ENCODE results near the gene CHST8.
"Not testable (repeated sequence)": the region's sequence is repeated elsewhere in the genome, so short reads cannot be mapped to it uniquely, and the experiment has no call there.

The CHST8 gene

GRCh38 chr19:33688171-33688992, 66.6 kb downstream of the CHST8 start:
- DNase-seq (ENCODE audit: low read depth in 2 of 3, low spot score in 2 of 3), result no peak

GRCh38 chr19:33689138-33689746, 67.5 kb downstream of the CHST8 start:
- DNase-seq (ENCODE audit: low read depth in 2 of 3, low spot score in 2 of 3), result no peak

GRCh38 chr19:33689868-33690267, 68.1 kb downstream of the CHST8 start:
- no peak for DNase-seq (ENCODE audit: low read depth in 2 of 3, low spot score in 2 of 3)

GRCh38 chr19:33690378-33691029, 68.8 kb downstream of the CHST8 start:
- no peak for DNase-seq (ENCODE audit: low read depth in 2 of 3, low spot score in 2 of 3)

- DNase-seq (ENCODE audit: low read depth in 2 of 3, low spot score in 2 of 3), result no peak
These were observed 69.3 kb downstream of the CHST8 start for GRCh38 chr19:33691030-33691427.

- no peak for DNase-seq (ENCODE audit: low read depth in 2 of 3, low spot score in 2 of 3)
These were observed 70.0 kb downstream of the CHST8 start for GRCh38 chr19:33691736-33692135.

GRCh38 chr19:33693678-33694077, 71.9 kb downstream of the CHST8 start:
- no peak for DNase-seq (ENCODE audit: low read depth in 2 of 3, low spot score in 2 of 3)

- not testable (repeated sequence) for DNase-seq (ENCODE audit: low read depth in 2 of 3, low spot score in 2 of 3)
These were observed 73.8 kb downstream of the CHST8 start for GRCh38 chr19:33695547-33695946.

- DNase-seq (ENCODE audit: low read depth in 2 of 3, low spot score in 2 of 3), result no peak
These were observed 76.0 kb downstream of the CHST8 start for GRCh38 chr19:33697766-33698165.

GRCh38 chr19:33698576-33699435, 77.1 kb downstream of the CHST8 start:
- DNase-seq (ENCODE audit: low read depth in 2 of 3, low spot score in 2 of 3), result no peak

GRCh38 chr19:33699754-33700407, 78.1 kb downstream of the CHST8 start:
- no peak for DNase-seq (ENCODE audit: low read depth in 2 of 3, low spot score in 2 of 3)

- no peak for DNase-seq (ENCODE audit: low read depth in 2 of 3, low spot score in 2 of 3)
These were observed 78.8 kb downstream of the CHST8 start for GRCh38 chr19:33700408-33701013.

GRCh38 chr19:33701565-33701964, 79.8 kb downstream of the CHST8 start:
- DNase-seq (ENCODE audit: low read depth in 2 of 3, low spot score in 2 of 3), result no peak

GRCh38 chr19:33702606-33703437, 81.1 kb downstream of the CHST8 start:
- DNase-seq (ENCODE audit: low read depth in 2 of 3, low spot score in 2 of 3), result no peak

GRCh38 chr19:33703438-33703750, 81.6 kb downstream of the CHST8 start:
- no peak for DNase-seq (ENCODE audit: low read depth in 2 of 3, low spot score in 2 of 3)

GRCh38 chr19:33703821-33704220, 82.1 kb downstream of the CHST8 start:
- no peak for DNase-seq (ENCODE audit: low read depth in 2 of 3, low spot score in 2 of 3)

- no peak for DNase-seq (ENCODE audit: low read depth in 2 of 3, low spot score in 2 of 3)
These were observed 82.5 kb downstream of the CHST8 start for GRCh38 chr19:33704271-33704670.

- no peak for DNase-seq (ENCODE audit: low read depth in 2 of 3, low spot score in 2 of 3)
These were observed 83.5 kb downstream of the CHST8 start for GRCh38 chr19:33705090-33705847.

GRCh38 chr19:33705860-33706259, 84.1 kb downstream of the CHST8 start:
- no peak for DNase-seq (ENCODE audit: low read depth in 2 of 3, low spot score in 2 of 3)

Measured in activated CD8-positive, alpha-beta memory T cell treated with anti-CD3 and anti-CD28 coated beads for 48 hours (primary cell).